ENCODE data around the gene GTSE1. TPM values are rescaled to one million over a fixed set of nuclear protein-coding genes. Genes with fewer than 3 reads are reported as not detected.

The GTSE1 gene
- polyA plus RNA-seq, 1 of the 3 experiments (the other 2 are of a cell fraction) = 12.2 TPM

DNA sequence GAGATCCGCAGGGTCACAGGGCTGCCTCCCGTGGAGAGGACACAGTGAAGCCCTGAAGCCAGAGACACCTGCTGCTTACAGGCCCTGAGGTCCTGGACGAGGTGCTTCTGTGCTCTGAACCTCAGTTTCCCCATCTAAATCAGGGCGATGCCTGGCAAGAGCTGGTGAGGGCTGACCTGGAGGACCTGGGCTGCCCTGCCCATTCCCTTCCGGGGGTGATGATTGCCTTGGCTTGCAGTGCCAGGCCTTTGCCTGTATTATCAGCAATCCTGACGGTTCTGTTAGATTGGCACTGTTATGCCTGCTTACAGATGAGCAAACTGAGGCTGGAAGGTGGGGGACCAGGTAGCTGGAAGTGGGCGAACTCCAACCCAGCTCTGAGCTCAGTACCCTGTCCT lies 7.8 kb upstream of the GTSE1 start:
- TF ChIP-seq MEF2A (IDR thresholded peaks at IDR 0.05; ENCODE audit: borderline replicate concordance, low read depth) = no peak
- TF ChIP-seq SIN3A (IDR thresholded peaks at IDR 0.05; ENCODE audit: borderline replicate concordance, low read depth, low read length) = no peak
- TF ChIP-seq JUND (IDR thresholded peaks at IDR 0.05) = no peak
- no peak for TF ChIP-seq RAD21 (IDR thresholded peaks at IDR 0.05; ENCODE audit: low read length)
- TF ChIP-seq POLR2AphosphoS5 (IDR thresholded peaks at IDR 0.05; ENCODE audit: low read depth, low read length) = no peak
- TF ChIP-seq NFIC (IDR thresholded peaks at IDR 0.05; ENCODE audit: borderline replicate concordance) = no peak
- no peak for TF ChIP-seq CHD2 (IDR thresholded peaks at IDR 0.05; ENCODE audit: low read length, partially characterized antibody)
- TF ChIP-seq, protein P1, sequence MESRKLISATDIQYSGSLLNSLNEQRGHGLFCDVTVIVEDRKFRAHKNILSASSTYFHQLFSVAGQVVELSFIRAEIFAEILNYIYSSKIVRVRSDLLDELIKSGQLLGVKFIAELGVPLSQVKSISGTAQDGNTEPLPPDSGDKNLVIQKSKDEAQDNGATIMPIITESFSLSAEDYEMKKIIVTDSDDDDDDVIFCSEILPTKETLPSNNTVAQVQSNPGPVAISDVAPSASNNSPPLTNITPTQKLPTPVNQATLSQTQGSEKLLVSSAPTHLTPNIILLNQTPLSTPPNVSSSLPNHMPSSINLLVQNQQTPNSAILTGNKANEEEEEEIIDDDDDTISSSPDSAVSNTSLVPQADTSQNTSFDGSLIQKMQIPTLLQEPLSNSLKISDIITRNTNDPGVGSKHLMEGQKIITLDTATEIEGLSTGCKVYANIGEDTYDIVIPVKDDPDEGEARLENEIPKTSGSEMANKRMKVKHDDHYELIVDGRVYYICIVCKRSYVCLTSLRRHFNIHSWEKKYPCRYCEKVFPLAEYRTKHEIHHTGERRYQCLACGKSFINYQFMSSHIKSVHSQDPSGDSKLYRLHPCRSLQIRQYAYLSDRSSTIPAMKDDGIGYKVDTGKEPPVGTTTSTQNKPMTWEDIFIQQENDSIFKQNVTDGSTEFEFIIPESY (IDR thresholded peaks at IDR 0.05; ENCODE audit: borderline replicate concordance, low read depth) = no peak
- no peak for TF ChIP-seq TAF1 (IDR thresholded peaks at IDR 0.05; ENCODE audit: borderline replicate concordance, low read depth, low read length)
- TF ChIP-seq, protein P2, sequence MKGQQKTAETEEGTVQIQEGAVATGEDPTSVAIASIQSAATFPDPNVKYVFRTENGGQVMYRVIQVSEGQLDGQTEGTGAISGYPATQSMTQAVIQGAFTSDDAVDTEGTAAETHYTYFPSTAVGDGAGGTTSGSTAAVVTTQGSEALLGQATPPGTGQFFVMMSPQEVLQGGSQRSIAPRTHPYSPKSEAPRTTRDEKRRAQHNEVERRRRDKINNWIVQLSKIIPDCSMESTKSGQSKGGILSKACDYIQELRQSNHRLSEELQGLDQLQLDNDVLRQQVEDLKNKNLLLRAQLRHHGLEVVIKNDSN (IDR thresholded peaks at IDR 0.05; ENCODE audit: borderline replicate concordance, low read depth) = no peak
- no peak for TF ChIP-seq FOXM1 (IDR thresholded peaks at IDR 0.05; ENCODE audit: low read depth)
- TF ChIP-seq, protein P3, sequence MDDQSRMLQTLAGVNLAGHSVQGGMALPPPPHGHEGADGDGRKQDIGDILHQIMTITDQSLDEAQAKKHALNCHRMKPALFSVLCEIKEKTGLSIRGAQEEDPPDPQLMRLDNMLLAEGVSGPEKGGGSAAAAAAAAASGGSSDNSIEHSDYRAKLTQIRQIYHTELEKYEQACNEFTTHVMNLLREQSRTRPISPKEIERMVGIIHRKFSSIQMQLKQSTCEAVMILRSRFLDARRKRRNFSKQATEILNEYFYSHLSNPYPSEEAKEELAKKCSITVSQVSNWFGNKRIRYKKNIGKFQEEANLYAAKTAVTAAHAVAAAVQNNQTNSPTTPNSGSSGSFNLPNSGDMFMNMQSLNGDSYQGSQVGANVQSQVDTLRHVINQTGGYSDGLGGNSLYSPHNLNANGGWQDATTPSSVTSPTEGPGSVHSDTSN (IDR thresholded peaks at IDR 0.05) = no peak
- TF ChIP-seq, protein P4, sequence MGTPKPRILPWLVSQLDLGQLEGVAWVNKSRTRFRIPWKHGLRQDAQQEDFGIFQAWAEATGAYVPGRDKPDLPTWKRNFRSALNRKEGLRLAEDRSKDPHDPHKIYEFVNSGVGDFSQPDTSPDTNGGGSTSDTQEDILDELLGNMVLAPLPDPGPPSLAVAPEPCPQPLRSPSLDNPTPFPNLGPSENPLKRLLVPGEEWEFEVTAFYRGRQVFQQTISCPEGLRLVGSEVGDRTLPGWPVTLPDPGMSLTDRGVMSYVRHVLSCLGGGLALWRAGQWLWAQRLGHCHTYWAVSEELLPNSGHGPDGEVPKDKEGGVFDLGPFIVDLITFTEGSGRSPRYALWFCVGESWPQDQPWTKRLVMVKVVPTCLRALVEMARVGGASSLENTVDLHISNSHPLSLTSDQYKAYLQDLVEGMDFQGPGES (IDR thresholded peaks at IDR 0.05; ENCODE audit: low read depth, low read length) = no peak
- TF ChIP-seq NRF1 (IDR thresholded peaks at IDR 0.05; ENCODE audit: low read depth, low read length) = no peak
- POLR2A ChIA-PET = no interaction called here
- no peaks in the 10 kb centered on the region for H3K9me3 ChIP-seq
- no peak for DNase-seq
- no peaks in the 10 kb centered on the region for H3K27me3 ChIP-seq (ENCODE audit: insufficient read depth)
- H3K4me3 ChIP-seq (ENCODE audit: low read depth in 2 of 2, low read length in 1 of 2) = no peak overlapping the region
- H3K9ac ChIP-seq = no peak overlapping the region
- no peaks in the 10 kb centered on the region for H3K9me2 ChIP-seq
- H3K79me2 ChIP-seq (ENCODE audit: insufficient read depth) = no peaks in the 10 kb centered on the region
- H2AFZ ChIP-seq (ENCODE audit: low read depth) = no peak overlapping the region
- H4K20me1 ChIP-seq (ENCODE audit: insufficient read depth) = no peaks in the 10 kb centered on the region
- H3F3A ChIP-seq (replicated peaks; ENCODE audit: insufficient read depth) = no peaks in the 10 kb centered on the region
- H3K36me3 ChIP-seq (replicated peaks in 1 of 2; ENCODE audit: control insufficient read depth in 1 of 2, insufficient read depth in 2 of 2, low read length in 1 of 2) = peaks cover 9 to 34% of the 10 kb centered on the region in 2 experiments
- no peak overlapping the region for H3K27ac ChIP-seq (ENCODE audit: low read depth in 2 of 2, low read length in 1 of 2)
- CTCF ChIA-PET = no interaction called here
- no peaks in the 10 kb centered on the region for H3K4me1 ChIP-seq (ENCODE audit: control insufficient read depth in 1 of 2, insufficient read depth in 2 of 2, low read depth in 1 of 2, low read length in 1 of 2)
- H3K4me2 ChIP-seq = no peak overlapping the region
- 100% methylated on average over 1 of the region's 7 CpGs for WGBS (ENCODE audit: low lambda C conversion rate)
